ENCODE results near the gene SERPINC1. TPM values are rescaled to one million over a fixed set of nuclear protein-coding genes. Genes with fewer than 3 reads are reported as not detected.

Gene SERPINC1
- total and polyA plus RNA-seq, 2 of the 13 experiments (the other 11 are each of a cell fraction or from before 2014, with no cell fraction given): 142 to 205 TPM

DNA sequence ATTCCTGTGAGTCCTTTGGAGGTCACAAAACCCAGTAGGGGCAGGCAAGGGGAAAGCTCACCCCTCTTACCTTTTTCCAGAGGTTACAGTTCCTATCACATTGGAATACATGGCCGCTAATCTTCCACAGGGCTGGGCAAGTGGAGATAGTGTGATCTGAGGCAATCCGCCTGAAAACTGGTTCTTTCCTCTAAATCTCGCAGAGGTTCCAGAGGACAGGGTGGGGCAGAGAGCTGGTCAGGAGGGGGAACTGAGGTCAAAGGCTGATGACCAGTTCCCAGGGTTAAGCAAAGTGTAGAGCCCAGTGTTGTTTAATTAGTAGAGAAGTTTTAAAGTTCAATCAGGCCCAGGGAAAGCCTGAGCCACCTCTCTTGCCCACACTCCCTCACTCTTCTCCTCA is at the start of gene SERPINC1 (continued):
- TF ChIP-seq, protein P1, sequence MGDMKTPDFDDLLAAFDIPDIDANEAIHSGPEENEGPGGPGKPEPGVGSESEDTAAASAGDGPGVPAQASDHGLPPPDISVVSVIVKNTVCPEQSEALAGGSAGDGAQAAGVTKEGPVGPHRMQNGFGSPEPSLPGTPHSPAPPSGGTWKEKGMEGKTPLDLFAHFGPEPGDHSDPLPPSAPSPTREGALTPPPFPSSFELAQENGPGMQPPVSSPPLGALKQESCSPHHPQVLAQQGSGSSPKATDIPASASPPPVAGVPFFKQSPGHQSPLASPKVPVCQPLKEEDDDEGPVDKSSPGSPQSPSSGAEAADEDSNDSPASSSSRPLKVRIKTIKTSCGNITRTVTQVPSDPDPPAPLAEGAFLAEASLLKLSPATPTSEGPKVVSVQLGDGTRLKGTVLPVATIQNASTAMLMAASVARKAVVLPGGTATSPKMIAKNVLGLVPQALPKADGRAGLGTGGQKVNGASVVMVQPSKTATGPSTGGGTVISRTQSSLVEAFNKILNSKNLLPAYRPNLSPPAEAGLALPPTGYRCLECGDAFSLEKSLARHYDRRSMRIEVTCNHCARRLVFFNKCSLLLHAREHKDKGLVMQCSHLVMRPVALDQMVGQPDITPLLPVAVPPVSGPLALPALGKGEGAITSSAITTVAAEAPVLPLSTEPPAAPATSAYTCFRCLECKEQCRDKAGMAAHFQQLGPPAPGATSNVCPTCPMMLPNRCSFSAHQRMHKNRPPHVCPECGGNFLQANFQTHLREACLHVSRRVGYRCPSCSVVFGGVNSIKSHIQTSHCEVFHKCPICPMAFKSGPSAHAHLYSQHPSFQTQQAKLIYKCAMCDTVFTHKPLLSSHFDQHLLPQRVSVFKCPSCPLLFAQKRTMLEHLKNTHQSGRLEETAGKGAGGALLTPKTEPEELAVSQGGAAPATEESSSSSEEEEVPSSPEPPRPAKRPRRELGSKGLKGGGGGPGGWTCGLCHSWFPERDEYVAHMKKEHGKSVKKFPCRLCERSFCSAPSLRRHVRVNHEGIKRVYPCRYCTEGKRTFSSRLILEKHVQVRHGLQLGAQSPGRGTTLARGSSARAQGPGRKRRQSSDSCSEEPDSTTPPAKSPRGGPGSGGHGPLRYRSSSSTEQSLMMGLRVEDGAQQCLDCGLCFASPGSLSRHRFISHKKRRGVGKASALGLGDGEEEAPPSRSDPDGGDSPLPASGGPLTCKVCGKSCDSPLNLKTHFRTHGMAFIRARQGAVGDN (CRISPR knock-in tag; IDR thresholded peaks at IDR 0.05): no peak
- TF ChIP-seq KMT2B (CRISPR knock-in tag; IDR thresholded peaks at IDR 0.05) (0 out of 2 replicates have a peak, but pooled peaks have one; percentile 48), USF2 (IDR thresholded peaks at IDR 0.05; ENCODE audit: low read depth, low read length) (no peak), USF2 (CRISPR knock-in tag; IDR thresholded peaks at IDR 0.05; ENCODE audit: borderline replicate concordance) (no peak), SNAI1 (CRISPR knock-in tag; IDR thresholded peaks at IDR 0.05; ENCODE audit: borderline replicate concordance) (no peak), SPEN (CRISPR knock-in tag; IDR thresholded peaks at IDR 0.05; ENCODE audit: low read depth) (peak; percentile 55; the same call in 1 of the 2 replicates), YEATS2 (CRISPR knock-in tag; IDR thresholded peaks at IDR 0.05; ENCODE audit: borderline replicate concordance) (0 out of 2 replicates have a peak, but pooled peaks have one; percentile 39), ZNF589 (CRISPR knock-in tag; conservative IDR thresholded peaks at IDR 0.05) (no peak), ARID5B (CRISPR knock-in tag; IDR thresholded peaks at IDR 0.05) (peak; percentile 38; the same call in 1 of the 2 replicates), GPBP1L1 (CRISPR knock-in tag; IDR thresholded peaks at IDR 0.05) (no peak), FOXO1 (CRISPR knock-in tag; IDR thresholded peaks at IDR 0.05) (0 out of 2 replicates have a peak, but pooled peaks have one; percentile 34), NR2F6 (IDR thresholded peaks at IDR 0.05) (peak; percentile 81), NR2F6 (CRISPR knock-in tag; IDR thresholded peaks at IDR 0.05) (peak; percentile 83), ZNF331 (CRISPR knock-in tag; IDR thresholded peaks at IDR 0.05) (peak; percentile 48; the same call in 1 of the 2 replicates), ZNF543 (CRISPR knock-in tag; IDR thresholded peaks at IDR 0.05) (no peak), FOXA3 (CRISPR knock-in tag; IDR thresholded peaks at IDR 0.05) (0 out of 2 replicates have a peak, but pooled peaks have one; percentile 25), SALL1 (CRISPR knock-in tag; IDR thresholded peaks at IDR 0.05) (peak; percentile 27; the same call in 1 of the 2 replicates), ZNF674 (CRISPR knock-in tag; IDR thresholded peaks at IDR 0.05; ENCODE audit: low read depth) (no peak), ZFP41 (CRISPR knock-in tag; IDR thresholded peaks at IDR 0.05; ENCODE audit: borderline replicate concordance) (no peak)

Data from HepG2 (cell line).